KOPT-K1 (cell line): ENCODE measurements around the gene ASS1.

Experiments
- H3K27ac ChIP-seq: fragments of 200-600 bp; sonication (generic); 2 replicates; pipeline ENCODE4 v1.5.1; 2016; ENCODE audit warnings: antibody characterized with exemption, mild to moderate bottlenecking, low read depth, low read length; ENCODE audit not compliant: poor library complexity, severe bottlenecking
- H3K36me3 ChIP-seq: fragments of 200-600 bp; sonication (generic); 2 replicates; pipeline ENCODE4 v1.5.1; 2017; ENCODE audit warnings: antibody characterized with exemption, mild to moderate bottlenecking, low read length, moderate library complexity; ENCODE audit not compliant: insufficient read depth
- H3K9me3 ChIP-seq: fragments of 200-600 bp; sonication (generic); 2 replicates; pipeline ENCODE4 v1.5.1; 2017; ENCODE audit warnings: antibody characterized with exemption, low read length, mild to moderate bottlenecking; ENCODE audit not compliant: insufficient read depth, poor library complexity, severe bottlenecking

Gene ASS1

DNA sequence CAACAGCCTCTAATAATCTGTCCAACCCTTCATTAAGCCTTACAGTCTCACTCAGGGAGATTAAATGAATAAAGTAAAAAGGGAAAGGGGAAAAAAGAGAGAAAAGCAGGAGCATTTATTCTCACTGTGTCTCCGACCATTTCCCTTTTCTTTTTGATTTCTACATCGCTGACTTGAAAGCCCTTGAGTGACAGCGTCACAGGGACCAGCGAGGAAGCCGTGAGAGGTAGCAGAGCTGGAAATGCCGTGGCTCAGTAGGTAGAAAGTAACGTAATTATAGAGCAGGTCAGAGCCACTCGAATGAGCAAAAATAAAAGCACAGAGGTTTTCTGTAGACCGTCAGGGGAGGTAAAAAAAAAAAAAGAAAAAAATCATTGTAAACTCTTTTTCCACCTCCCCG, 52.4 kb downstream of the ASS1 start:
- no peak overlapping the region for H3K27ac ChIP-seq
- H3K9me3 ChIP-seq: peaks cover 20% of the 10 kb centered on the region
- H3K36me3 ChIP-seq: no peaks in the 10 kb centered on the region

- Histone ChIP-seq H3K9me3 (peaks cover 20% of the 10 kb centered on the region), H3K36me3 (no peaks in the 10 kb centered on the region), H3K27ac (no peak overlapping the region)
Measured at GRCh38 chr9:130498298-130498917, 53.6 kb downstream of the ASS1 start.

GRCh38 chr9:130498918-130499698, 54.3 kb downstream of the ASS1 start:
- H3K27ac ChIP-seq: no peak overlapping the region
- no peaks in the 10 kb centered on the region for H3K36me3 ChIP-seq
- H3K9me3 ChIP-seq: peaks cover 19% of the 10 kb centered on the region

- peaks cover 11% of the 10 kb centered on the region for H3K9me3 ChIP-seq
- H3K27ac ChIP-seq: no peak overlapping the region
- no peaks in the 10 kb centered on the region for H3K36me3 ChIP-seq
Measured at GRCh38 chr9:130499804-130500263, 55.1 kb downstream of the ASS1 start.

DNA sequence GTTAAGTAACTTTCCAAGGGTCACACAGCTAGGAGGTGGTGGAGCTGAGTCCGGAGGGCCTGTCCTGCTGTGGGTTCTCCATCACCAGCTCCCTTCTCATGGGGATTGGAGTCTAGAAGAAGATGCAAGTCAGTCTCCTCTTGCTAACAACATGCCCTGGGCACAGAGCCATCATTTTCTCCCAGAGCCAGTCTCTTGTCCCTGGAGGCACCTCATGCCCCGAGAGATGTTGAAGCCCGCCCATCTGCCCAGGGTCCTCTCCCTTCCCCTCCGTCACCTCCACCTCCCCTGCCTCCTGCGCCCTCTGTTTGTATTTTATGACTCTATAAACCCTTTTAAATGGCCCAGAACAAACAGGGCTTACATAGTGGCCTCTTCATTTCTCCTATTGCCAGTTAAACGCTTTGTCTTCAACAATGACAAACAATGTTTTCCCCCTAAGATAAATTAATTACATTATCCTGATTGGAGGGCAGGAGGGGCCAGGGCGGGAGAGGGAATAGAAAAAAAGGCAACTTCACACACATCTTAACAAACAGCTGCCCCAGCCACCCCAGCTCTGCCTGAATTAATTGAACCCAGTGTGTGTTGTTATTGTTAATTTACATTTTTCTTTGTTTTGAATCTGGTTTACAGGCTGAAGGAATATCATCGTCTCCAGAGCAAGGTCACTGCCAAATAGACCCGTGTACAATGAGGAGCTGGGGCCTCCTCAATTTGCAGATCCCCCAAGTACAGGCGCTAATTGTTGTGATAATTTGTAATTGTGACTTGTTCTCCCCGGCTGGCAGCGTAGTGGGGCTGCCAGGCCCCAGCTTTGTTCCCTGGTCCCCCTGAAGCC, 55.8 kb downstream of the ASS1 start:
- no peak overlapping the region for H3K27ac ChIP-seq
- H3K36me3 ChIP-seq: no peaks in the 10 kb centered on the region

GRCh38 chr9:130501639-130502038, 56.9 kb downstream of the ASS1 start:
- Histone ChIP-seq H3K27ac (no peak overlapping the region), H3K36me3 (no peaks in the 10 kb centered on the region), H3K9me3 (no peaks in the 10 kb centered on the region)

More for the DNA sequence above, 55.8 kb downstream of the ASS1 start:
- peaks cover 4% of the 10 kb centered on the region for H3K9me3 ChIP-seq

DNA sequence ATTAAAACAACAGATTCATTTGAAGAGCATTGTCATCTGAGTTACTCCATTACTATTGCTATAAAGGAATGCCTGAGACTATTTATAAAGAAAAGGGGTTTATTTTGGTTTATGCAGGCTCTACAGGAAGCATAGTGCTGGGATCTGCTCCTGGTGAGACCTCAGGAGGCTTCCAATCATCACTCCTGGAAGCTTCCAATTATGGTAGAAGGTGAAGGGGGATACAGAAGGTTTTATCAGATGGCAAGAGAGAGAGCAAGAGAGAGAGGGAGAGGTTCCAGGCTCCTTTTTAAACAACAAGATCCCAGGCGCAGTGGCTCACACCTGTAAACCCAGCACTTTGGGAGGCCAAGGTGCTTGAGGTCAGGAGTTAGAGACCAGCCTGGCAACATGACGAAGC, 63.5 kb downstream of the ASS1 start:
- no peaks in the 10 kb centered on the region for H3K36me3 ChIP-seq
- H3K27ac ChIP-seq: no peak overlapping the region
- H3K9me3 ChIP-seq: peaks cover 13% of the 10 kb centered on the region

DNA sequence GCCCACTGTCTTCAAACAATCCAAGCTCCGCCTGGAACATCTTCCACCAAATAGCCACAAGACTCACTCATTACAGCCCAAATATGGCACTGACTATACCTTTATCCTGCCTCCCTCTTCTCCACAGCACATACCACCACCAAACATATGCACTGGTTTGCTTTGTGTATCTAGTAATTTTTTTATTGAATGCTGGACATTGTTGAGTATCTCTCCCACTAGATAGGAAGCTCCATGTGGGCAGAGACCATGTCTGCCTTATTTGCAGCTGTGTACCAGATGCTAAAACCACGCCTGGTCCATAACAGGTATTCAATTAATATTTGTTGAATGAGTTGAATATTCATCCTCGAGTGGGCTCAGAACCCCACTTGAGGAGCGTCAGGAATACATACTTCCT, 67.4 kb downstream of the ASS1 start:
- peaks cover 13% of the 10 kb centered on the region for H3K9me3 ChIP-seq
- H3K27ac ChIP-seq: no peak overlapping the region
- no peaks in the 10 kb centered on the region for H3K36me3 ChIP-seq

GRCh38 chr9:130513078-130513477, 68.3 kb downstream of the ASS1 start:
- Histone ChIP-seq H3K27ac (no peak overlapping the region), H3K9me3 (peaks cover 13% of the 10 kb centered on the region), H3K36me3 (no peaks in the 10 kb centered on the region)

GRCh38 chr9:130518233-130518632, 73.5 kb downstream of the ASS1 start:
- H3K9me3 ChIP-seq: no peaks in the 10 kb centered on the region
- H3K36me3 ChIP-seq: no peaks in the 10 kb centered on the region
- no peak overlapping the region for H3K27ac ChIP-seq

- H3K36me3 ChIP-seq: no peaks in the 10 kb centered on the region
- H3K9me3 ChIP-seq: no peaks in the 10 kb centered on the region
- no peak overlapping the region for H3K27ac ChIP-seq
Measured at GRCh38 chr9:130518943-130519799, 74.4 kb downstream of the ASS1 start.

- H3K9me3 ChIP-seq: no peaks in the 10 kb centered on the region
- H3K36me3 ChIP-seq: no peaks in the 10 kb centered on the region
- no peak overlapping the region for H3K27ac ChIP-seq
Measured at GRCh38 chr9:130519927-130520326, 75.2 kb downstream of the ASS1 start.

GRCh38 chr9:130521715-130522114, 77.0 kb downstream of the ASS1 start:
- H3K9me3 ChIP-seq: no peaks in the 10 kb centered on the region
- H3K27ac ChIP-seq: no peak overlapping the region
- H3K36me3 ChIP-seq: no peaks in the 10 kb centered on the region

DNA sequence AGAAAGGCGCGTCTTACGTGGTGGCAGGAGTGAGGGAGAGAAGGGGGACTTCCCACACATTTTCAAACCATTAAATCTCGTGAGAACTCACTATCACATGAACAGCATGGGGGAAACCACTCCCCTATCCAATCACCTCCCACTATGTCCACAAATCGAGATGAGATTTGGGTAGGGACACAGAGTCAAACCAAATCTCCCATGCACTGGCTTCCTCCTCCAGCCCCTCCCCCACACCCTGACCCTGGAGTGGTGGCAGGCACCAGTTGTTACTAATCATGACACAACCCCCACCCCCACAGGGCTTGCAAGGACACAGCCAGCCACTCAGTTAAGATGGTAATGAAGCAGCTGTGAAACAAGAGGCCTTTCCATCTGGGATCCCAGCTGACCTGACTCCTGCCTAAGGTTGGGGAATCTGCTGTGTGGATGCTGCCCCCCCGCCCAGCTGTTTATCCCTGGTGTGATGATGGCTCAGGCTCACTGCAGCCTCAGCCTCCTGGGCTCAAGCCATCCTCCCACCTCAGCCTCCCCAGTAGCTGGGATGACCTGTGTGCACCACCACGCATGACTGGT, 77.6 kb downstream of the ASS1 start:
- Histone ChIP-seq H3K9me3 (no peaks in the 10 kb centered on the region), H3K36me3 (no peaks in the 10 kb centered on the region), H3K27ac (no peak overlapping the region)
